ENCODE results near the gene KCNJ10. TPM values are rescaled to one million over a fixed set of nuclear protein-coding genes. Genes with fewer than 3 reads are reported as not detected.

KCNJ10 gene
- total RNA-seq, 1 experiment from 2014 or later = 0.08 TPM

- ATAC-seq = no peak
- in situ Hi-C loops (cut with HindIII; ENCODE audit: low pct_unique_long_range_greater_than_20kb, low sequenced_read_pairs) = no loop called here
- Histone ChIP-seq H3K36me3 (ENCODE audit: control insufficient read depth, insufficient read depth, low read length) (no peaks in the 10 kb centered on the region), H3K4me1 (ENCODE audit: control insufficient read depth, insufficient read depth, low read length) (no peaks in the 10 kb centered on the region), H3K4me3 (ENCODE audit: low read depth in 2 of 2, low read length in 2 of 2) (no peak overlapping the region), H3K27ac (ENCODE audit: low read length) (no peak overlapping the region), H3K9me3 (ENCODE audit: control insufficient read depth, insufficient read depth, low read depth, low read length) (no peaks in the 10 kb centered on the region), H3K27me3 (ENCODE audit: control insufficient read depth, insufficient read depth, low read length) (peaks cover 5% of the 10 kb centered on the region; the same call in 1 of the 2 replicates)
- no peak for DNase-seq (ENCODE audit: low read depth, low spot score)
- POLR2A ChIA-PET = no interaction called here
- BruUV-seq (replicated peaks) = no TSS peak
- CTCF ChIA-PET = no interaction called here
- intact Hi-C loops (cut with micrococcal nuclease; ENCODE audit: unreplicated experiment) = no loop called here
- no peak for TF ChIP-seq POLR2AphosphoS5 (IDR thresholded peaks at IDR 0.05; ENCODE audit: low read depth, low read length)
- no peak for TF ChIP-seq CTCF (IDR thresholded peaks at IDR 0.05)
- TF ChIP-seq SIN3A (IDR thresholded peaks at IDR 0.05; ENCODE audit: borderline replicate concordance, insufficient read depth, low read depth, low read length) = no peak
- no peak for TF ChIP-seq TCF7L2 (IDR thresholded peaks at IDR 0.05; ENCODE audit: low read depth, low read length)
- TF ChIP-seq REST (IDR thresholded peaks at IDR 0.05; ENCODE audit: insufficient read depth in 1 of 2, low read depth in 2 of 2, low read length in 1 of 2) = no peak
Observed at GRCh38 chr1:160089883-160090282, 19.9 kb upstream of the KCNJ10 start.

GRCh38 chr1:160087118-160087662, 17.2 kb upstream of the KCNJ10 start:
- H3K4me1 ChIP-seq (ENCODE audit: control insufficient read depth, insufficient read depth, low read length) = no peaks in the 10 kb centered on the region
- no peak for DNase-seq (ENCODE audit: low read depth, low spot score)
- TF ChIP-seq SIN3A (IDR thresholded peaks at IDR 0.05; ENCODE audit: borderline replicate concordance, insufficient read depth, low read depth, low read length) (no peak), POLR2AphosphoS5 (IDR thresholded peaks at IDR 0.05; ENCODE audit: low read depth, low read length) (no peak), REST (IDR thresholded peaks at IDR 0.05; ENCODE audit: insufficient read depth in 1 of 2, low read depth in 2 of 2, low read length in 1 of 2) (no peak), CTCF (IDR thresholded peaks at IDR 0.05) (no peak), TCF7L2 (IDR thresholded peaks at IDR 0.05; ENCODE audit: low read depth, low read length) (no peak)
- no TSS peak for BruUV-seq (replicated peaks)
- H3K27me3 ChIP-seq (ENCODE audit: control insufficient read depth, insufficient read depth, low read length) = peaks cover 15% of the 10 kb centered on the region
- intact Hi-C loops (cut with micrococcal nuclease; ENCODE audit: unreplicated experiment) = no loop called here
- H3K27ac ChIP-seq (ENCODE audit: low read length) = no peak overlapping the region
- no peak overlapping the region for H3K4me3 ChIP-seq (ENCODE audit: low read depth in 2 of 2, low read length in 2 of 2)
- ATAC-seq = no peak
- no peaks in the 10 kb centered on the region for H3K9me3 ChIP-seq (ENCODE audit: control insufficient read depth, insufficient read depth, low read depth, low read length)
- ChIA-PET CTCF (interaction anchor here (0.8 kb wide), 1 partner anchor 9 kb away, joined by 4 read pairs; no protein-coding TSS in a partner anchor), POLR2A (interaction anchor here (0.7 kb wide), 1 partner anchor 176 kb away, joined by 3 read pairs; the partner anchor contains the start of gene DCAF8)
- in situ Hi-C loops (cut with HindIII; ENCODE audit: low pct_unique_long_range_greater_than_20kb, low sequenced_read_pairs) = no loop called here
- no peaks in the 10 kb centered on the region for H3K36me3 ChIP-seq (ENCODE audit: control insufficient read depth, insufficient read depth, low read length)
